GM12878 (cell line): ENCODE data around the gene PLEKHS1. TPM values are rescaled to one million over a fixed set of nuclear protein-coding genes. Genes with fewer than 3 reads are reported as not detected.

ENCODE experiments used
- ATAC-seq: fragments of 200-7000 bp; cut with Tn5 transposase; 3 replicates; pipeline ENCODE4 v1.9.1; 2020; ENCODE audit warnings: mild to moderate bottlenecking, moderate library complexity
- BruUV-seq: library from RNA; stranded (reverse); fragments of 400-500 nt; replicated peaks from 2 replicates; lab custom pipeline; 2021; lab: Mats Ljungman, UMichigan
- CTCF ChIA-PET: fragments of 300-600 bp; sonication (Branson Sonifier 250); formaldehyde crosslinking; extraction: SDS; loops from one replicate; lab custom pipeline; 2021; ENCODE audit warnings: inconsistent platforms; lab: Yijun Ruan, JAX
- POLR2A ChIA-PET: fragments of 350-600 bp; formaldehyde crosslinking; extraction: SDS; loops from one replicate; lab custom pipeline; 2021; ENCODE audit warnings: inconsistent platforms; lab: Charles Lee
- RAD21 ChIA-PET: fragments of 300-600 bp; sonication (Branson Sonifier 250); formaldehyde crosslinking; loops from one replicate; lab custom pipeline; 2023; ENCODE audit warnings: antibody characterized with exemption; ENCODE audit not compliant: unreplicated experiment; lab: Charles Lee
- SMC1A ChIA-PET: fragments of 300-600 bp; sonication (Branson Sonifier 250); formaldehyde crosslinking; loops from one replicate; lab custom pipeline; 2023; ENCODE audit not compliant: unreplicated experiment, uncharacterized antibody; lab: Charles Lee
- DNase-seq: peaks from one replicate; pipeline ENCODE4 v3.0.0-alpha.2; 2011; ENCODE audit warnings: low read depth, low spot score
- FAIRE-seq: peaks from 3 replicates; lab custom pipeline; 2011; peaks lifted over from hg19 to GRCh38; lab: Jason Lieb, UNC
- H2AFZ ChIP-seq: 2 replicates; pipeline ENCODE4 v1.6.0; 2011; ENCODE audit warnings: low read depth, low read length, control low read depth; ENCODE audit not compliant: control insufficient read depth
- H3K27ac ChIP-seq: 2 replicates; pipeline ENCODE4 v1.5.1; 2011; ENCODE audit warnings: control low read depth; ENCODE audit not compliant: control insufficient read depth, insufficient read depth
- H3K27me3 ChIP-seq, 2 experiments: replicated peaks in 1 of 2; 2 replicates each; pipeline versions ENCODE4 v1.6.0 to v1.6.1; 2011; ENCODE audit warnings: low read length in 1 of 2; ENCODE audit not compliant: control insufficient read depth in 2 of 2, insufficient read depth in 2 of 2
- H3K36me3 ChIP-seq, 2 experiments: 2 replicates each; pipeline ENCODE4 v1.5.1; 2011; ENCODE audit warnings: low read length in 1 of 2; ENCODE audit not compliant: control insufficient read depth in 2 of 2, insufficient read depth in 2 of 2
- H3K4me1 ChIP-seq: 2 replicates; pipeline ENCODE4 v1.6.1; 2011; ENCODE audit warnings: mild to moderate bottlenecking, low read length, moderate library complexity, mixed read lengths; ENCODE audit not compliant: control insufficient read depth, insufficient read depth
- H3K4me2 ChIP-seq: 2 replicates; pipeline ENCODE4 v1.6.0; 2011; ENCODE audit warnings: control low read depth; ENCODE audit not compliant: control insufficient read depth, insufficient read depth
- H3K4me3 ChIP-seq: fragments of 200-600 bp; sonication (generic); 2 replicates; pipeline ENCODE4 v1.5.1; 2016
- H3K79me2 ChIP-seq: 2 replicates; pipeline ENCODE4 v1.6.0; 2011; ENCODE audit warnings: low read length; ENCODE audit not compliant: control insufficient read depth, insufficient read depth
- H3K9ac ChIP-seq: 2 replicates; pipeline ENCODE4 v1.8.0; 2011; ENCODE audit warnings: low read length, control low read depth, mixed read lengths; ENCODE audit not compliant: control insufficient read depth, insufficient read depth
- H3K9me3 ChIP-seq: replicated peaks from 3 replicates; pipeline ENCODE4 v1.5.1; 2011; ENCODE audit warnings: mild to moderate bottlenecking, low read length; ENCODE audit not compliant: control insufficient read depth, insufficient read depth
- H4K20me1 ChIP-seq: 2 replicates; pipeline ENCODE4 v1.6.0; 2011; ENCODE audit not compliant: control insufficient read depth, insufficient read depth
- FOXK2 ChIP-seq: fragments of 450-650 bp; IDR thresholded peaks from 2 replicates; pipeline ENCODE4 v1.6.1; 2017; ENCODE audit warnings: mild to moderate bottlenecking, moderate library complexity
- FOXM1 ChIP-seq: IDR thresholded peaks from 2 replicates; pipeline ENCODE4 v1.6.1; 2012; ENCODE audit warnings: low read depth, mild to moderate bottlenecking, inconsistent platforms, low read length, moderate library complexity
- HDAC2 ChIP-seq: fragments of 200-600 bp; sonication (generic); IDR thresholded peaks from 2 replicates; pipeline ENCODE4 v1.6.1; 2017
- LARP7 ChIP-seq: fragments of 450-650 bp; IDR thresholded peaks from 2 replicates; pipeline ENCODE4 v1.6.1; 2017; ENCODE audit warnings: mild to moderate bottlenecking
- MXI1 ChIP-seq: fragments of 150-350 bp; IDR thresholded peaks from 2 replicates; pipeline ENCODE4 v1.6.1; 2011; ENCODE audit warnings: low read depth, mild to moderate bottlenecking, inconsistent platforms, low read length, improper control_type of control experiment
- NBN ChIP-seq: fragments of 450-650 bp; IDR thresholded peaks from 2 replicates; pipeline ENCODE4 v1.6.1; 2016
- NFIC ChIP-seq: IDR thresholded peaks from 2 replicates; pipeline ENCODE4 v1.6.1; 2012; ENCODE audit warnings: low read depth, mild to moderate bottlenecking, inconsistent platforms, low read length, moderate library complexity
- NFXL1 ChIP-seq: fragments of 450-650 bp; IDR thresholded peaks from 2 replicates; pipeline ENCODE4 v1.6.1; 2017; ENCODE audit warnings: antibody characterized with exemption, mild to moderate bottlenecking, borderline replicate concordance
- PML ChIP-seq: IDR thresholded peaks from 2 replicates; pipeline ENCODE4 v1.6.1; 2012; ENCODE audit warnings: low read length, inconsistent platforms
- POLR2AphosphoS2 ChIP-seq: IDR thresholded peaks from 2 replicates; pipeline ENCODE4 v1.6.1; 2011; ENCODE audit warnings: low read depth, mild to moderate bottlenecking, low read length, improper control_type of control experiment, moderate library complexity
- RBBP5 ChIP-seq: fragments of 200-600 bp; sonication (generic); conservative IDR thresholded peaks from 2 replicates; pipeline ENCODE4 v1.6.1; 2016
- SRF ChIP-seq, 2 experiments: IDR thresholded peaks; 2 replicates each; pipeline ENCODE4 v1.6.1; 2011; ENCODE audit warnings: low read depth in 2 of 2, low read length in 2 of 2, mild to moderate bottlenecking in 1 of 2, moderate library complexity in 1 of 2
- ZNF384 ChIP-seq: IDR thresholded peaks from 2 replicates; pipeline ENCODE4 v1.6.1; 2012; ENCODE audit warnings: low read depth, mild to moderate bottlenecking, low read length, improper control_type of control experiment, borderline replicate concordance
- WGBS: methylation state at CpG from one replicate; pipeline ENCODE4 v1.1.6; 2016; ENCODE audit warnings: low lambda C conversion rate; ENCODE audit not compliant: insufficient replicate concordance, insufficient coverage; ENCODE audit errors: missing lambda C conversion rate; 5-methylcytosine and 5-hydroxymethylcytosine counted together
- in situ Hi-C: fragments of 300-500 bp; cut with MboI; formaldehyde crosslinking; loops from 9 replicates; pipeline ENCODE4 v1.14.3; 2018; ENCODE audit warnings: mixed read lengths
- intact Hi-C: fragments of 100-400 bp; cut with micrococcal nuclease; formaldehyde crosslinking; loops from one replicate; pipeline ENCODE4 v1.14.2; 2022; ENCODE audit not compliant: unreplicated experiment
- polyA plus RNA-seq, 11 experiments: library from polyadenylated mRNA; depleted of rRNA in 4 of 11; unstranded in 6 of 11; stranded (reverse) in 5 of 11; fragments of >200 nt; fragmentation: Nextera tagmentation in 4 of 11; fragmentation: Illumina TruSeq in 1 of 11; extraction: Ambion mirVana in 4 of 11; extraction: Trizol in 1 of 11; gene quantifications; 1 replicate in 1 of 11; 2 replicates in 10 of 11; pipeline versions ENCODE4 v1.2.1 to v1.2.3, GENCODE V29; 2011 to 2016; ENCODE audit warnings: inconsistent platforms in 2 of 11, missing spikeins in 2 of 11, low read depth in 1 of 11
- total RNA-seq, 4 experiments: library from RNA; depleted of rRNA in 3 of 4; stranded (reverse); fragments of >200 nt in 3 of 4; fragmentation: Illumina TruSeq in 1 of 4; extraction: Trizol in 1 of 4; gene quantifications; 2 replicates each; pipeline versions ENCODE4 v1.2.1 to v1.2.3, GENCODE V29; 2013 to 2021
- TF ChIP-seq, protein P1 (sequence below): fragments of 450-650 bp; IDR thresholded peaks from 2 replicates; pipeline ENCODE4 v1.6.1; 2018; ENCODE audit warnings: borderline replicate concordance, mild to moderate bottlenecking; ENCODE audit not compliant: partially characterized antibody
- TF ChIP-seq, protein P2 (sequence below): fragments of 450-650 bp; IDR thresholded peaks from 2 replicates; pipeline ENCODE4 v1.6.1; 2016; ENCODE audit warnings: mild to moderate bottlenecking

The PLEKHS1 gene
- total and polyA plus RNA-seq, 10 of the 15 experiments (the other 5 are each of a cell fraction or from before 2014, with no cell fraction given): 0.04 to 0.17 TPM; not detected in 8

DNA sequence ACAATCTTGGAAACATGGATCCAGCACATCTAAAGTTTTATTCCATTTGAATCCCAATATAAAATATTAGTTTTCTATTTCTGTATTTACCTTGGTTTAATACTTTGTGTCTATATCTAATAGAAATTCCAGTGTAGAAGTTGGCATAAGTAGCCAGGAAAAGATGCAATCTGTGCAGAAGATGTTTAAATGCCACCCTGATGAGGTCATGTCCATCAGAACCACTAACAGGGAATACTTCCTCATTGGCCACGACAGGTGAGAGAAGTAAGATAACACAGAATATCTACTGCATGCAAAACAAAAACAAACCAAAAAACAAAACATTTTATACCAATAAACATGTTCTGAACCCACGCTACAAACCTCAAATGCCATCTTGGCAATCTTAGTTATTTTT is 15.7 kb downstream of the PLEKHS1 start:
- H2AFZ ChIP-seq: no peak overlapping the region
- DNase-seq (no peak), FAIRE-seq (no peak)

DNA sequence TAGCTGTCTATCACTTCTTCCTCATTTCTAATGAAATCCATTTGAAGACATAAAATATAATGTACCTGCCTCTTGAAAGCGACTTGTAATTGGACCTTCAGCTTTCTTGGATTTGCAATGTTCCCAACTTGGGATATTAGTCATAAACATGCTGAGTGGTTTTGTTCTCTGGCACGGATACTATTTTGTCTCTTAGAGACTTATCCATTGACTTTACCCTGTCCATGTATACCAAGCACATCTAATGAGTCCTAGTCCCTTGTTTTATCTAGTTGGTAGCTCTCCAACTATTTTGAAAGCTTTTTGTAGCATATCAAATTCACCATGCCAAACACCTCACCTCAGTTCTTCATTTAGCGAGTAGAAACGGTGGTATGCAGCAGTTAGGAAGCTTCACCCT is 18.9 kb downstream of the PLEKHS1 start:
- H4K20me1 ChIP-seq: no peaks in the 10 kb centered on the region
- no peaks in the 10 kb centered on the region for H3K79me2 ChIP-seq
- ChIA-PET CTCF (interaction anchor here (1.0 kb wide), 1 partner anchor 11 kb away, joined by 3 read pairs; no protein-coding TSS in a partner anchor), RAD21 (no interaction called here), SMC1A (interaction anchor here (1.3 kb wide), 1 partner anchor 28 kb away, joined by 4 read pairs; no protein-coding TSS in a partner anchor), POLR2A (no interaction called here)
- H2AFZ ChIP-seq: no peak overlapping the region
- H3K4me3 ChIP-seq: no peak overlapping the region
- H3K27ac ChIP-seq: no peak overlapping the region
- no peak overlapping the region for H3K9ac ChIP-seq
- WGBS: 27% methylated on average over 4 of the region's 4 CpGs
- no peaks in the 10 kb centered on the region for H3K4me1 ChIP-seq
- in situ Hi-C loops (no loop called here), intact Hi-C loops (no loop called here)
- H3K36me3 ChIP-seq: no peaks in the 10 kb centered on the region
- FAIRE-seq: no peak
- no peaks in the 10 kb centered on the region; the same call in 2 of the 3 replicates for H3K9me3 ChIP-seq
- BruUV-seq: no TSS peak
- H3K4me2 ChIP-seq: no peak overlapping the region
- no peak for ATAC-seq
- H3K27me3 ChIP-seq: peaks cover 0 to 3% of the 10 kb centered on the region in 2 experiments; a peak in 3 of 4 replicates
- TF ChIP-seq POLR2AphosphoS2 (no peak), MXI1 (no peak), FOXM1 (no peak), ZNF384 (no peak)
- TF ChIP-seq, protein P1, sequence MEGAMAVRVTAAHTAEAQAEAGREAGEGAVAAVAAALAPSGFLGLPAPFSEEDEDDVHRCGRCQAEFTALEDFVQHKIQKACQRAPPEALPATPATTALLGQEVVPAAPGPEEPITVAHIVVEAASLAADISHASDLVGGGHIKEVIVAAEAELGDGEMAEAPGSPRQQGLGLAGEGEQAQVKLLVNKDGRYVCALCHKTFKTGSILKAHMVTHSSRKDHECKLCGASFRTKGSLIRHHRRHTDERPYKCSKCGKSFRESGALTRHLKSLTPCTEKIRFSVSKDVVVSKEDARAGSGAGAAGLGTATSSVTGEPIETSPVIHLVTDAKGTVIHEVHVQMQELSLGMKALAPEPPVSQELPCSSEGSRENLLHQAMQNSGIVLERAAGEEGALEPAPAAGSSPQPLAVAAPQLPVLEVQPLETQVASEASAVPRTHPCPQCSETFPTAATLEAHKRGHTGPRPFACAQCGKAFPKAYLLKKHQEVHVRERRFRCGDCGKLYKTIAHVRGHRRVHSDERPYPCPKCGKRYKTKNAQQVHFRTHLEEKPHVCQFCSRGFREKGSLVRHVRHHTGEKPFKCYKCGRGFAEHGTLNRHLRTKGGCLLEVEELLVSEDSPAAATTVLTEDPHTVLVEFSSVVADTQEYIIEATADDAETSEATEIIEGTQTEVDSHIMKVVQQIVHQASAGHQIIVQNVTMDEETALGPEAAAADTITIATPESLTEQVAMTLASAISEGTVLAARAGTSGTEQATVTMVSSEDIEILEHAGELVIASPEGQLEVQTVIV: no peak
- DNase-seq: no peak

More for the DNA sequence above, 15.7 kb downstream of the PLEKHS1 start:
- 4% methylated on average over 2 of the region's 2 CpGs for WGBS
- Histone ChIP-seq H3K36me3 (no peaks in the 10 kb centered on the region), H3K9ac (no peak overlapping the region), H3K9me3 (no peaks in the 10 kb centered on the region; the same call in 2 of the 3 replicates), H4K20me1 (no peaks in the 10 kb centered on the region), H3K79me2 (no peaks in the 10 kb centered on the region), H3K4me2 (no peak overlapping the region), H3K27me3 (peaks cover 0 to 3% of the 10 kb centered on the region in 2 experiments; a peak in 3 of 4 replicates), H3K4me3 (no peak overlapping the region), H3K4me1 (no peaks in the 10 kb centered on the region), H3K27ac (no peak overlapping the region)
- ChIA-PET POLR2A (no interaction called here), CTCF (no interaction called here), RAD21 (no interaction called here), SMC1A (interaction anchor here (2.3 kb wide), 1 partner anchor 15 kb away, joined by 7 read pairs; the partner anchor contains the start of gene PLEKHS1)
- ATAC-seq: no peak
- no TSS peak for BruUV-seq
- in situ Hi-C loops (no loop called here), intact Hi-C loops (no loop called here)
- TF ChIP-seq NBN (no peak), LARP7 (no peak), FOXK2 (no peak), NFXL1 (no peak), HDAC2 (no peak), RBBP5 (no peak), SRF (IDR thresholded peaks at IDR 0.05; ENCODE audit: low read depth in 2 of 2, low read length in 2 of 2) (no peak), PML (no peak), NFIC (no peak)
- TF ChIP-seq, protein P2, sequence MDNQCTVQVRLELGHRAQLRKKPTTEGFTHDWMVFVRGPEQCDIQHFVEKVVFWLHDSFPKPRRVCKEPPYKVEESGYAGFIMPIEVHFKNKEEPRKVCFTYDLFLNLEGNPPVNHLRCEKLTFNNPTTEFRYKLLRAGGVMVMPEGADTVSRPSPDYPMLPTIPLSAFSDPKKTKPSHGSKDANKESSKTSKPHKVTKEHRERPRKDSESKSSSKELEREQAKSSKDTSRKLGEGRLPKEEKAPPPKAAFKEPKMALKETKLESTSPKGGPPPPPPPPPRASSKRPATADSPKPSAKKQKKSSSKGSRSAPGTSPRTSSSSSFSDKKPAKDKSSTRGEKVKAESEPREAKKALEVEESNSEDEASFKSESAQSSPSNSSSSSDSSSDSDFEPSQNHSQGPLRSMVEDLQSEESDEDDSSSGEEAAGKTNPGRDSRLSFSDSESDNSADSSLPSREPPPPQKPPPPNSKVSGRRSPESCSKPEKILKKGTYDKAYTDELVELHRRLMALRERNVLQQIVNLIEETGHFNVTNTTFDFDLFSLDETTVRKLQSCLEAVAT: no peak
